H54 (cell line): ENCODE results near the gene FAM228B.
"Not testable (repeated sequence)": the region's sequence is repeated elsewhere in the genome, so short reads cannot be mapped to it uniquely, and the experiment has no call there.

Source experiments
- DNase-seq: peaks from one replicate; pipeline ENCODE4 v3.0.0; 2011; ENCODE audit warnings: low spot score, mixed read lengths; ENCODE audit not compliant: insufficient read length
- FAIRE-seq: peaks from 3 replicates; lab custom pipeline; 2011; peaks lifted over from hg19 to GRCh38; lab: Jason Lieb, UNC
- POLR2A ChIP-seq: IDR thresholded peaks from 2 replicates; pipeline ENCODE4 v1.6.1; 2011; ENCODE audit warnings: low read depth, mild to moderate bottlenecking, low read length

Gene FAM228B

GRCh38 chr2:24085200-24085489 is 38.1 kb upstream of the FAM228B start:
- DNase-seq: peak; percentile 17
- no peak for TF ChIP-seq POLR2A
- no peak for FAIRE-seq

GRCh38 chr2:24086241-24086640 is 37.0 kb upstream of the FAM228B start:
- no peak for TF ChIP-seq POLR2A
- FAIRE-seq: no peak
- DNase-seq: no peak

GRCh38 chr2:24087032-24087431 is 36.2 kb upstream of the FAM228B start:
- TF ChIP-seq POLR2A: no peak
- DNase-seq: no peak
- FAIRE-seq: no peak

GRCh38 chr2:24088821-24089359 is 34.4 kb upstream of the FAM228B start:
- TF ChIP-seq POLR2A: no peak
- no peak for DNase-seq
- FAIRE-seq: no peak

GRCh38 chr2:24093270-24093669 is 30.0 kb upstream of the FAM228B start:
- FAIRE-seq, DNase-seq: not testable (repeated sequence)

GRCh38 chr2:24095171-24095677 is 28.0 kb upstream of the FAM228B start:
- FAIRE-seq, DNase-seq: not testable (repeated sequence)

GRCh38 chr2:24100732-24101131 is 22.5 kb upstream of the FAM228B start:
- FAIRE-seq, DNase-seq: not testable (repeated sequence)

- FAIRE-seq (no peak), DNase-seq (no peak)
- TF ChIP-seq POLR2A: no peak
Observed at GRCh38 chr2:24101992-24102391, 21.3 kb upstream of the FAM228B start.

- TF ChIP-seq POLR2A: no peak
- DNase-seq (no peak), FAIRE-seq (no peak)
Observed at GRCh38 chr2:24102677-24103076, 20.6 kb upstream of the FAM228B start.

- TF ChIP-seq POLR2A: no peak
- FAIRE-seq (no peak), DNase-seq (no peak)
Observed at GRCh38 chr2:24104110-24104650, 19.1 kb upstream of the FAM228B start.

GRCh38 chr2:24104906-24105305 is 18.4 kb upstream of the FAM228B start:
- TF ChIP-seq POLR2A: no peak
- DNase-seq: no peak
- FAIRE-seq: no peak

GRCh38 chr2:24105816-24106215 is 17.5 kb upstream of the FAM228B start:
- no peak for TF ChIP-seq POLR2A
- FAIRE-seq (no peak), DNase-seq (no peak)

- no peak for FAIRE-seq
- no peak for TF ChIP-seq POLR2A
- DNase-seq: no peak
Observed at GRCh38 chr2:24106786-24107185, 16.5 kb upstream of the FAM228B start.

- DNase-seq (no peak), FAIRE-seq (no peak)
- no peak for TF ChIP-seq POLR2A
Observed at GRCh38 chr2:24107336-24107735, 15.9 kb upstream of the FAM228B start.

- FAIRE-seq, DNase-seq: not testable (repeated sequence)
Observed at GRCh38 chr2:24109431-24109830, 13.8 kb upstream of the FAM228B start.
